NCI-H345 treated with DMSO at 0.1 percent for 48 hours (cell line): Measurements from ENCODE around the gene NANP.
"Not testable (repeated sequence)": the region's sequence is repeated elsewhere in the genome, so short reads cannot be mapped to it uniquely, and the experiment has no call there.

Experiments
- DNase-seq: peaks from one replicate; lab custom pipeline; 2025; ENCODE audit not compliant: unreplicated experiment; lab: John Stamatoyannopoulos, UW

The NANP gene

GRCh38 chr20:25606094-25606695 is 17.6 kb downstream of the NANP start:
- DNase-seq = no peak

- DNase-seq = no peak
These were observed 18.7 kb downstream of the NANP start for GRCh38 chr20:25605148-25605547.

- no peak for DNase-seq
These were observed 19.2 kb downstream of the NANP start for GRCh38 chr20:25604611-25605010.

- DNase-seq = not testable (repeated sequence)
These were observed 20.9 kb downstream of the NANP start for GRCh38 chr20:25602914-25603309.

GRCh38 chr20:25602191-25602913 is 21.5 kb downstream of the NANP start:
- not testable (repeated sequence) for DNase-seq

GRCh38 chr20:25601659-25602058 is 22.2 kb downstream of the NANP start:
- no peak for DNase-seq

- no peak for DNase-seq
These were observed 23.2 kb downstream of the NANP start for GRCh38 chr20:25600632-25601031.

GRCh38 chr20:25592135-25592852 is 31.5 kb downstream of the NANP start:
- DNase-seq = no peak

GRCh38 chr20:25590778-25591177 is 33.0 kb downstream of the NANP start:
- DNase-seq = not testable (repeated sequence)

GRCh38 chr20:25588491-25588890 is 35.3 kb downstream of the NANP start:
- no peak for DNase-seq

GRCh38 chr20:25587536-25587935 is 36.3 kb downstream of the NANP start:
- DNase-seq = no peak

- no peak for DNase-seq
These were observed 36.9 kb downstream of the NANP start for GRCh38 chr20:25586877-25587276.

- peak; percentile 71 for DNase-seq
These were observed 38.7 kb downstream of the NANP start, which contains the start of gene NINL for GRCh38 chr20:25584905-25585704. NINL (minus strand) TSS chr20:25585531; CDS start chr20:25526587, 58,944 bp downstream.

GRCh38 chr20:25583607-25584006 is 40.2 kb downstream of the NANP start:
- DNase-seq = not testable (repeated sequence)

GRCh38 chr20:25580711-25581110 is 43.1 kb downstream of the NANP start:
- no peak for DNase-seq

- peak; percentile 49 for DNase-seq
These were observed 44.6 kb downstream of the NANP start for GRCh38 chr20:25579081-25579770.

GRCh38 chr20:25576783-25577530 is 46.9 kb downstream of the NANP start:
- no peak for DNase-seq

- no peak for DNase-seq
These were observed 49.4 kb downstream of the NANP start for GRCh38 chr20:25574411-25574810.

GRCh38 chr20:25573288-25574251 is 50.2 kb downstream of the NANP start:
- no peak for DNase-seq
